Measurements from ENCODE around the gene RAB31.

RAB31 gene

DNA sequence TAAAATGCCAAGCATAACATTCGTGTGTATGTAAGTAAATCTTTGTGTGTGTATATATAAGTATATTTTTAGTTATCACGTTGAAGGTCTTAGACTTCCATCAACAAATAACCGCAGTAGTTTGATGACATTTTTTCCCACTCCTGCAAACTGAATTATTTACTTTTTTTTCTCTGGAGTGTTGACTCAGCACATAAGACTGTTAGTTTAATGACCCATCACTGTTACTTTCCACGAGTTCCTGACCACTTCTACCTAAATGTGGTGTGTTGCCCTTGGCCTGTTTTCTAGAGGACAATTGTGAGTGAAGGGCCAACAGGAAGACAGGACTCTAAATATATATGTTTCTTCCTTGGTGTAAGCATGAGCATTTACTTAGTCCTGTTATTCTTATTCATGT lies 106.3 kb downstream of the RAB31 start:
- Histone ChIP-seq H3K9me2 (ENCODE audit: low read depth, low read length) (no peaks in the 10 kb centered on the region), H3K36me3 (ENCODE audit: insufficient read depth, low read length) (no peaks in the 10 kb centered on the region), H3K4me1 (ENCODE audit: insufficient read depth, low read length, severe bottlenecking) (no peaks in the 10 kb centered on the region), H3K4me2 (ENCODE audit: low read length) (no peak overlapping the region), H2AFZ (ENCODE audit: low read length) (no peak overlapping the region), H4K20me1 (ENCODE audit: insufficient read depth, low read length) (no peaks in the 10 kb centered on the region), H3F3A (ENCODE audit: insufficient read depth, low read length) (no peaks in the 10 kb centered on the region), H3K9ac (ENCODE audit: low read length) (no peak overlapping the region), H3K27me3 (ENCODE audit: insufficient read depth, low read length) (peaks cover 20% of the 10 kb centered on the region), H3K79me2 (ENCODE audit: insufficient read depth, low read length) (no peaks in the 10 kb centered on the region), H3K27ac (ENCODE audit: low read depth, low read length, poor library complexity, severe bottlenecking) (no peak overlapping the region), H3K4me3 (ENCODE audit: low read depth, low read length, poor library complexity, severe bottlenecking) (no peak overlapping the region), H3K9me3 (ENCODE audit: low read length) (peaks cover 3% of the 10 kb centered on the region; the same call in 1 of the 2 replicates)
- TF ChIP-seq EZH2 (IDR thresholded peaks at IDR 0.05; ENCODE audit: borderline replicate concordance, low read length) = no peak
- TF ChIP-seq, protein P1, sequence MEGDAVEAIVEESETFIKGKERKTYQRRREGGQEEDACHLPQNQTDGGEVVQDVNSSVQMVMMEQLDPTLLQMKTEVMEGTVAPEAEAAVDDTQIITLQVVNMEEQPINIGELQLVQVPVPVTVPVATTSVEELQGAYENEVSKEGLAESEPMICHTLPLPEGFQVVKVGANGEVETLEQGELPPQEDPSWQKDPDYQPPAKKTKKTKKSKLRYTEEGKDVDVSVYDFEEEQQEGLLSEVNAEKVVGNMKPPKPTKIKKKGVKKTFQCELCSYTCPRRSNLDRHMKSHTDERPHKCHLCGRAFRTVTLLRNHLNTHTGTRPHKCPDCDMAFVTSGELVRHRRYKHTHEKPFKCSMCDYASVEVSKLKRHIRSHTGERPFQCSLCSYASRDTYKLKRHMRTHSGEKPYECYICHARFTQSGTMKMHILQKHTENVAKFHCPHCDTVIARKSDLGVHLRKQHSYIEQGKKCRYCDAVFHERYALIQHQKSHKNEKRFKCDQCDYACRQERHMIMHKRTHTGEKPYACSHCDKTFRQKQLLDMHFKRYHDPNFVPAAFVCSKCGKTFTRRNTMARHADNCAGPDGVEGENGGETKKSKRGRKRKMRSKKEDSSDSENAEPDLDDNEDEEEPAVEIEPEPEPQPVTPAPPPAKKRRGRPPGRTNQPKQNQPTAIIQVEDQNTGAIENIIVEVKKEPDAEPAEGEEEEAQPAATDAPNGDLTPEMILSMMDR (IDR thresholded peaks at IDR 0.05; ENCODE audit: low read length) = no peak

DNA sequence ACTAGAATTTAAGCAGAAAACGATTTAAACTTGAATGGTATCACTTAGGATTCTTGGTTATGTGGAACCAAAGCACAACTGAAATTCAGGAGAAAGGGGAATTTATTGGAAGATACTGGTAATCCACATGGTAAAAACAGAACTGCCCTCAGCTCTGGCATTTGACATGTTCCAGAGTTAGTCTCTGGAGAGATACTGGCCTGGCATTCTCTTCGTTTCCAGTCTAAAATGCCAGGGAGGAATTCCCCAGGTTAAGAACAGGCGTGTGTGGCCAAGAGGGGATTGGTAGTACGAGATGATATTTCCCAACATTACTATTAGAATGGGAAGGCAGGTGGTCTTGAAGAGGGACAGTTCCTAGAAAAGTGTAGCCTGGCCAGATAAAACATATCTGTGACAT lies 109.2 kb downstream of the RAB31 start:
- Histone ChIP-seq H3K4me2 (ENCODE audit: low read length) (no peak overlapping the region), H2AFZ (ENCODE audit: low read length) (no peak overlapping the region), H3K9ac (ENCODE audit: low read length) (no peak overlapping the region), H3K9me3 (ENCODE audit: low read length) (peaks cover 3% of the 10 kb centered on the region; the same call in 1 of the 2 replicates), H3K79me2 (ENCODE audit: insufficient read depth, low read length) (no peaks in the 10 kb centered on the region), H3K36me3 (ENCODE audit: insufficient read depth, low read length) (no peaks in the 10 kb centered on the region), H3K4me3 (ENCODE audit: low read depth, low read length, poor library complexity, severe bottlenecking) (no peak overlapping the region), H3K27me3 (ENCODE audit: insufficient read depth, low read length) (peaks cover 13% of the 10 kb centered on the region; the same call in 1 of the 2 replicates), H3K27ac (ENCODE audit: low read depth, low read length, poor library complexity, severe bottlenecking) (no peak overlapping the region), H3K4me1 (ENCODE audit: insufficient read depth, low read length, severe bottlenecking) (no peaks in the 10 kb centered on the region), H3F3A (ENCODE audit: insufficient read depth, low read length) (no peaks in the 10 kb centered on the region), H3K9me2 (ENCODE audit: low read depth, low read length) (no peaks in the 10 kb centered on the region), H4K20me1 (ENCODE audit: insufficient read depth, low read length) (no peaks in the 10 kb centered on the region)
- TF ChIP-seq EZH2 (IDR thresholded peaks at IDR 0.05; ENCODE audit: borderline replicate concordance, low read length) = no peak
- TF ChIP-seq, protein P1 (IDR thresholded peaks at IDR 0.05; ENCODE audit: low read length) = no peak

DNA sequence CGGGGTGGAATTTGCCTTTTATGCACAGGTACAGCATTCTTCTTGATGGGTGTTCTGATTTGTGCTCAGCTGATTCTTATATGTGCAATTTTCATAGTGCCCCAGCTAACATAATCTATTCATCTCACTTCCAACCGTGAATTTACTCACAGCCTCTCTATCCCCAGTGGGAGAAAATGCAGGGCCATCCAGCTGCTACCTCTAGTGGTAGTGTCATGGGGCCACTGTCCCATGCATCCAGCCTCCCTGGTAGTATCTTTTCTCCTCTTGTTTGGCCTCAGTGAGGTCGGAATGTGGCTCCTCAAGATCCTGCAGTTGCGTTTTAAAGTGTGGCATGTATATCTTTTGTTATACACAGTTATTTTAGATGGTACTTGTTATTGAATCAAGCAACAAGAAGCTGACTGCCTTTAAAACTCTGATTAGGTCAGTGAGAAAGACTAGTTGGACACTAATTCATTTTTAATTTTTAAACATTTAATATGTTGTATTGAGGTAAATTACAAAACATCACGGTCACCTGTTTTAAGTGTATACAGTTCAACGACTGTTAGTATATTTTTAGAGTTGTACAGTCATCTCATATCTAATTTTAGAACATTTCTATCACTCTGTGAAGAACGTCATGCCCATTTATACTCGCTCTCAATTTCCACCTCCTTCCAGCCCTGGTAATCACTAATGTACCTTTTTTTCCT lies 109.8 kb downstream of the RAB31 start:
- Histone ChIP-seq H3K36me3 (ENCODE audit: insufficient read depth, low read length) (no peaks in the 10 kb centered on the region), H3K9ac (ENCODE audit: low read length) (no peak overlapping the region), H3K4me1 (ENCODE audit: insufficient read depth, low read length, severe bottlenecking) (no peaks in the 10 kb centered on the region), H3K27ac (ENCODE audit: low read depth, low read length, poor library complexity, severe bottlenecking) (no peak overlapping the region), H4K20me1 (ENCODE audit: insufficient read depth, low read length) (no peaks in the 10 kb centered on the region), H3K79me2 (ENCODE audit: insufficient read depth, low read length) (no peaks in the 10 kb centered on the region), H3K9me2 (ENCODE audit: low read depth, low read length) (no peaks in the 10 kb centered on the region), H3K4me2 (ENCODE audit: low read length) (no peak overlapping the region), H3K9me3 (ENCODE audit: low read length) (peaks cover 3% of the 10 kb centered on the region; the same call in 1 of the 2 replicates), H2AFZ (ENCODE audit: low read length) (no peak overlapping the region), H3F3A (ENCODE audit: insufficient read depth, low read length) (no peaks in the 10 kb centered on the region), H3K27me3 (ENCODE audit: insufficient read depth, low read length) (peaks cover 13% of the 10 kb centered on the region; the same call in 1 of the 2 replicates), H3K4me3 (ENCODE audit: low read depth, low read length, poor library complexity, severe bottlenecking) (no peak overlapping the region)
- TF ChIP-seq, protein P1 (IDR thresholded peaks at IDR 0.05; ENCODE audit: low read length) = no peak
- TF ChIP-seq EZH2 (IDR thresholded peaks at IDR 0.05; ENCODE audit: borderline replicate concordance, low read length) = no peak
